ENCODE measurements around the gene KAZN. TPM values are rescaled to one million over a fixed set of nuclear protein-coding genes. Genes with fewer than 3 reads are reported as not detected.
"Not testable (repeated sequence)": the region's sequence is repeated elsewhere in the genome, so short reads cannot be mapped to it uniquely, and the experiment has no call there.

Gene KAZN
- total RNA-seq, 1 donor from 2014 or later: 33.5 TPM

DNA sequence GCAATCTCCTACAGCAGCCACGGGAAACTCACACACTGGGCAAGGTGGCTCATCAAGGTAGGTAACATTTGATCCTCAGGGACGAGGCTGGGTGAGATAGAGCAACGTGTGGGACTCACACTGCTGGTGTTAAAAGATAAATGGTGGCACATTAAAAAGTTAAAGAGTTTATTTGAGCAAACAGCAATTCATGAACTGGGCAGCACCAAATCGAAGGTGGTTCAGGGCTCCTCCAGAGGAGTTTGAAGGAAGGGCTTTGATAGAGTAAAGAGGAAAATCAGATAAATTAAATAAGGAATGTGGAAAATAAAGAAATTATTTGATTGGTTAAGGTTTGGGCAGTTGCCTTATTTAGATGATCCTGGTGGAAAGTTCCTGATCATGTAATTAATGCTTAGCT, 531.5 kb downstream of the KAZN start:
- TF ChIP-seq, protein P1, sequence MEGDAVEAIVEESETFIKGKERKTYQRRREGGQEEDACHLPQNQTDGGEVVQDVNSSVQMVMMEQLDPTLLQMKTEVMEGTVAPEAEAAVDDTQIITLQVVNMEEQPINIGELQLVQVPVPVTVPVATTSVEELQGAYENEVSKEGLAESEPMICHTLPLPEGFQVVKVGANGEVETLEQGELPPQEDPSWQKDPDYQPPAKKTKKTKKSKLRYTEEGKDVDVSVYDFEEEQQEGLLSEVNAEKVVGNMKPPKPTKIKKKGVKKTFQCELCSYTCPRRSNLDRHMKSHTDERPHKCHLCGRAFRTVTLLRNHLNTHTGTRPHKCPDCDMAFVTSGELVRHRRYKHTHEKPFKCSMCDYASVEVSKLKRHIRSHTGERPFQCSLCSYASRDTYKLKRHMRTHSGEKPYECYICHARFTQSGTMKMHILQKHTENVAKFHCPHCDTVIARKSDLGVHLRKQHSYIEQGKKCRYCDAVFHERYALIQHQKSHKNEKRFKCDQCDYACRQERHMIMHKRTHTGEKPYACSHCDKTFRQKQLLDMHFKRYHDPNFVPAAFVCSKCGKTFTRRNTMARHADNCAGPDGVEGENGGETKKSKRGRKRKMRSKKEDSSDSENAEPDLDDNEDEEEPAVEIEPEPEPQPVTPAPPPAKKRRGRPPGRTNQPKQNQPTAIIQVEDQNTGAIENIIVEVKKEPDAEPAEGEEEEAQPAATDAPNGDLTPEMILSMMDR (IDR thresholded peaks at IDR 0.05): no peak
- intact Hi-C loops (cut with DNase I): loop anchor here (10.0 kb wide), 2 partner anchors 145 to 175 kb away; no protein-coding TSS in a partner anchor
- Histone ChIP-seq H3K9me3 (no peaks in the 10 kb centered on the region), H3K4me3 (no peak overlapping the region), H3K27me3 (no peaks in the 10 kb centered on the region), H3K4me1 (no peaks in the 10 kb centered on the region), H3K36me3 (no peaks in the 10 kb centered on the region), H3K27ac (no peak overlapping the region)
- ATAC-seq: no peak
- DNase-seq: no peak

DNA sequence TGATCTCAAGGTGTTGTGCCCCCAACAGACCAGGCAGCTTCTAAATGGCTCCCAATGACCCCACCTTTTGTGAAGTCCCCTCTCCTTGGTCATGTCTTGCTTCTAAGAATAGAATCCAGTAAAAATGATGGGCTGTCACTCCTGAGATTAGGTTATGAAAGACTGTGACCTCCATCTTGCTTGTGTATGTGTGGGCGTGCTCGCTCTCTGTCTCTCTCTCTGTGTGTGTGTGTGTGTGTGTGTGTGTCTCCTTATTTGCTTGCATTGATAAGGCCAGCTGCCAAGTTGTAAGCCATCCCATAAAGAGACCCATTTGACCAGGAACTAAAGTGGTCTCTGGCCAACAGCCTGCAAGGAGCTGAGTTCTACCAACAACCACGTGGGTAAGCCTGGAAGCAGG, 532.1 kb downstream of the KAZN start:
- Histone ChIP-seq H3K27me3 (no peaks in the 10 kb centered on the region), H3K4me1 (no peaks in the 10 kb centered on the region), H3K36me3 (no peaks in the 10 kb centered on the region), H3K9me3 (no peaks in the 10 kb centered on the region), H3K27ac (no peak overlapping the region), H3K4me3 (no peak overlapping the region)
- ATAC-seq: no peak
- no peak for DNase-seq
- intact Hi-C loops (cut with DNase I): loop anchor here (10.0 kb wide), 1 partner anchor 174 kb away; no protein-coding TSS in a partner anchor
- TF ChIP-seq, protein P1 (IDR thresholded peaks at IDR 0.05): no peak

- intact Hi-C loops (cut with DNase I): loop anchor here (10.0 kb wide), 1 partner anchor 172 kb away; no protein-coding TSS in a partner anchor
- Histone ChIP-seq H3K27ac (no peak overlapping the region), H3K9me3 (no peaks in the 10 kb centered on the region), H3K36me3 (no peaks in the 10 kb centered on the region), H3K4me3 (no peak overlapping the region), H3K27me3 (no peaks in the 10 kb centered on the region), H3K4me1 (no peaks in the 10 kb centered on the region)
- DNase-seq (no peak), ATAC-seq (no peak)
- TF ChIP-seq, protein P1 (IDR thresholded peaks at IDR 0.05): no peak
Measured at GRCh38 chr1:15132965-15133364, 534.5 kb downstream of the KAZN start.

DNA sequence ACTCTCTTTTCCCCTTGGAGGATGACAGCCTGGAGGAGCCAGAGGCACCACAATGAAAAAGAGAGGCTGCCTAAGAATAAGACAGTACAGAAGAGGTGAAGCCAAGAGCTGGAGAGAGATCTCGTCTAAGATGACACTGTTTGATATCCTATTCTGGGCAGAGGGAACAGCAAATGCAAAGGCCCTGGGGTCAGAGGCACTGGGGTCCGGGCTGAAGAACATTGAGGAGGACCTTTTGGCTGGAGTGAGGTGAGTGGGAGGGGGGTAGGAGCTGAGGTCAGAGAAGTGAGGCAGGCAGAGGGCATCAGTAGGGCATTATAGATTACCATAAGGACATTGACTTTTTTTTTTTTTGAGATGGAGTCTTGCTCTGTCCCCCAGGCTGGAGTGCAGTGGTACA, 535.8 kb downstream of the KAZN start:
- H3K4me3 ChIP-seq: no peak overlapping the region
- intact Hi-C loops (cut with DNase I): loop anchor here (10.0 kb wide), 1 partner anchor 171 kb away; no protein-coding TSS in a partner anchor
- DNase-seq (peak; percentile 15), ATAC-seq (no peak)
- TF ChIP-seq, protein P1 (IDR thresholded peaks at IDR 0.05): no peak
- no peaks in the 10 kb centered on the region for H3K4me1 ChIP-seq
- no peak overlapping the region for H3K27ac ChIP-seq
- H3K9me3 ChIP-seq: no peaks in the 10 kb centered on the region
- no peaks in the 10 kb centered on the region for H3K36me3 ChIP-seq
- no peaks in the 10 kb centered on the region for H3K27me3 ChIP-seq

DNA sequence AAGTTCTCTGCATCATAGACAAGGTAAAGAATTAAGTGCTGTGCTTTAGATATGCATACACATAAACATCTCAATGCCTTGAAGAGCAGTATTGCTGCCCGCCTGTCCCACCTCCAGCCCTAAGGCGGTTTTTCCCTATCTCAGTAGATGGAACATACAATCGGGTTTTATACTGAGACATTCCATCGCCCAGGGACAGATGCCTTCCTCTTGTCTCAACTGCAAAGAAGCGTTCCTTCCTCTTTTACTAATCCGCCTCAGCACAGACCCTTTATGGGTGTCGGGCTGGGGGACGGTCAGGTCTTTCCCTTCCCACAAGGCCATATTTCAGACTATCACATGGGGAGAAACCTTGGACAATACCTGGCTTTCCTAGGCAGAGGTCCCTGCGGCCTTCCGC, 537.1 kb downstream of the KAZN start:
- DNase-seq, H3K36me3 ChIP-seq, H3K27ac ChIP-seq, ATAC-seq, H3K9me3 ChIP-seq, H3K27me3 ChIP-seq, H3K4me3 ChIP-seq, H3K4me1 ChIP-seq: not testable (repeated sequence)
- intact Hi-C loops (cut with DNase I): loop anchor here (10.0 kb wide), 1 partner anchor 169 kb away; no protein-coding TSS in a partner anchor

GRCh38 chr1:15137809-15138208, 539.3 kb downstream of the KAZN start:
- Histone ChIP-seq H3K4me1 (no peaks in the 10 kb centered on the region), H3K4me3 (no peak overlapping the region), H3K27ac (no peak overlapping the region), H3K36me3 (no peaks in the 10 kb centered on the region), H3K9me3 (no peaks in the 10 kb centered on the region), H3K27me3 (no peaks in the 10 kb centered on the region)
- TF ChIP-seq, protein P1 (IDR thresholded peaks at IDR 0.05): no peak
- DNase-seq: peak; percentile 52
- intact Hi-C loops (cut with DNase I): loop anchor here (10.0 kb wide), 1 partner anchor 167 kb away; no protein-coding TSS in a partner anchor
- ATAC-seq: peak; percentile 31

All from upper lobe of right lung (tissue), 1 donor.